SIG-M5 treated with dmso at 0.1 percent for 504 hours (cell line): Measurements from ENCODE around the gene THSD4.
"Not testable (repeated sequence)": the region's sequence is repeated elsewhere in the genome, so short reads cannot be mapped to it uniquely, and the experiment has no call there.

Experiments
- DNase-seq: peaks from one replicate; lab custom pipeline; 2025; ENCODE audit not compliant: unreplicated experiment; lab: John Stamatoyannopoulos, UW

Gene THSD4

GRCh38 chr15:71725207-71725955 is 610.1 kb downstream of the THSD4 start:
- not testable (repeated sequence) for DNase-seq

GRCh38 chr15:71728881-71729280 is 613.6 kb downstream of the THSD4 start:
- no peak for DNase-seq

- DNase-seq: no peak
Measured at GRCh38 chr15:71729319-71729718, 614.0 kb downstream of the THSD4 start.

GRCh38 chr15:71730277-71731144 is 615.2 kb downstream of the THSD4 start:
- peak; percentile 64 for DNase-seq

- no peak for DNase-seq
Measured at GRCh38 chr15:71732636-71733035, 617.4 kb downstream of the THSD4 start.

GRCh38 chr15:71733122-71733521 is 617.9 kb downstream of the THSD4 start:
- DNase-seq: no peak

- no peak for DNase-seq
Measured at GRCh38 chr15:71734709-71735384, 619.6 kb downstream of the THSD4 start.

GRCh38 chr15:71735385-71735757 is 620.1 kb downstream of the THSD4 start:
- DNase-seq: no peak

GRCh38 chr15:71736286-71736947 is 621.1 kb downstream of the THSD4 start:
- no peak for DNase-seq

- no peak for DNase-seq
Measured at GRCh38 chr15:71737761-71738160, 622.5 kb downstream of the THSD4 start.

- DNase-seq: no peak
Measured at GRCh38 chr15:71739355-71739754, 624.1 kb downstream of the THSD4 start.

- DNase-seq: no peak
Measured at GRCh38 chr15:71742964-71743363, 627.7 kb downstream of the THSD4 start.

- peak; percentile 39 for DNase-seq
Measured at GRCh38 chr15:71743861-71744382, 628.7 kb downstream of the THSD4 start.

GRCh38 chr15:71746719-71747118 is 631.4 kb downstream of the THSD4 start:
- no peak for DNase-seq

- peak; percentile 60 for DNase-seq
Measured at GRCh38 chr15:71747128-71748083, 632.1 kb downstream of the THSD4 start.

GRCh38 chr15:71748293-71748718 is 633.0 kb downstream of the THSD4 start:
- no peak for DNase-seq

GRCh38 chr15:71749500-71749899 is 634.2 kb downstream of the THSD4 start:
- no peak for DNase-seq

- DNase-seq: no peak
Measured at GRCh38 chr15:71752128-71752527, 636.9 kb downstream of the THSD4 start.

- peak; percentile 15 for DNase-seq
Measured at GRCh38 chr15:71752604-71753289, 637.5 kb downstream of the THSD4 start.
